ENCODE measurements around the gene ABCD3. TPM values are rescaled to one million over a fixed set of nuclear protein-coding genes. Genes with fewer than 3 reads are reported as not detected.
A peak's percentile ranks its signal among the peaks of the same experiment; 100 is the strongest.

ABCD3 gene
- total and polyA plus RNA-seq, 8 donors = 42.7 to 66.1 (median 49.3) TPM

DNA sequence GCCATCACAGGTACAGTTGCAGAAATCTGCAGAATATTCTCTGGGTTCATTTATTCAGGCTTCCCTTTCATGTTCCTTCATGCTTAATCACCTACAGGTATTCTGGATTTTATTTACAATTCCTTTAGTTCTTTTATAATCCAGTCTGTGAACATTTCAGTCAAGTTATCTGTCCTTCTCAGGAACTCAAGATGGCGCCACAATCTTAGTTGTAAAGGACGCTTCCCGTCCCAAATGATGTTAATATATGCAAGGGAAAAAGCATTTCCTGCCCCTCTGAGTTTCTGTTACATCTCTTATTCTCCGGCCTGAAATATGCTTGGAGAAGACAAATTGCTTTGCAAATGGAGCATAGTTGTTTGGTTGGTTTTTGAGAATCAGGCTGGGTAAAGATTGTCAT lies 104.1 kb downstream of the ABCD3 start:
- TF ChIP-seq, protein P1, sequence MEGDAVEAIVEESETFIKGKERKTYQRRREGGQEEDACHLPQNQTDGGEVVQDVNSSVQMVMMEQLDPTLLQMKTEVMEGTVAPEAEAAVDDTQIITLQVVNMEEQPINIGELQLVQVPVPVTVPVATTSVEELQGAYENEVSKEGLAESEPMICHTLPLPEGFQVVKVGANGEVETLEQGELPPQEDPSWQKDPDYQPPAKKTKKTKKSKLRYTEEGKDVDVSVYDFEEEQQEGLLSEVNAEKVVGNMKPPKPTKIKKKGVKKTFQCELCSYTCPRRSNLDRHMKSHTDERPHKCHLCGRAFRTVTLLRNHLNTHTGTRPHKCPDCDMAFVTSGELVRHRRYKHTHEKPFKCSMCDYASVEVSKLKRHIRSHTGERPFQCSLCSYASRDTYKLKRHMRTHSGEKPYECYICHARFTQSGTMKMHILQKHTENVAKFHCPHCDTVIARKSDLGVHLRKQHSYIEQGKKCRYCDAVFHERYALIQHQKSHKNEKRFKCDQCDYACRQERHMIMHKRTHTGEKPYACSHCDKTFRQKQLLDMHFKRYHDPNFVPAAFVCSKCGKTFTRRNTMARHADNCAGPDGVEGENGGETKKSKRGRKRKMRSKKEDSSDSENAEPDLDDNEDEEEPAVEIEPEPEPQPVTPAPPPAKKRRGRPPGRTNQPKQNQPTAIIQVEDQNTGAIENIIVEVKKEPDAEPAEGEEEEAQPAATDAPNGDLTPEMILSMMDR (IDR thresholded peaks at IDR 0.05) = peak in 1 of 2 donors; percentile 35
- peak in 1 of 4 donors; percentile 64 for DNase-seq
- Histone ChIP-seq H3K9me3 (no peaks in the 10 kb centered on the region), H3K36me3 (no peaks in the 10 kb centered on the region), H3K27me3 (no peaks in the 10 kb centered on the region), H3K27ac (no peak overlapping the region), H3K4me1 (no peaks in the 10 kb centered on the region), H3K4me3 (no peak overlapping the region)
- ATAC-seq = peak; percentile 75
- intact Hi-C loops (cut with DNase I) = loop anchor here (5.0 to 10.0 kb wide), 2 partner anchors 280 to 282 kb away; no protein-coding TSS in a partner anchor

DNA sequence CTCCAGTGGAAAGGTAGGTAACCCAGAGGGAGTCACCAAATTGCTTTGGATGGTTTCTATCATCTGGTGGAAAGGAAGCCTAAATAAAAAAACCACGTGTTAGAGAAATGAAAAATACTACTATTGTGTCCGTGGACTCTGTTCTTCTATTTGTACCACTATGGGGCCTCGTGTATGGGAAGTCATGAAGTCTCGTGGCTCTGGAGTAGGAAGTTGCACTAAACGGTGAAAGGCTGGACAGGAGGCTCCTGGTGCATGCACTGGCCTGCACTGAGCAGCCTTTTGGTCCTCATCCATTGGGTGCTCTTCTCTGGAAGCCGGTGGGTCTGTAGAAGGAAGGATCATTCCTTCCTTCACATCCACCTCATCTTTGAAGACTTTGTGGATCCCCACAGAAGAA lies 106.3 kb downstream of the ABCD3 start:
- DNase-seq = no peak
- no peaks in the 10 kb centered on the region for H3K9me3 ChIP-seq
- H3K4me3 ChIP-seq = no peak overlapping the region
- intact Hi-C loops (cut with DNase I) = loop anchor here (5.0 to 10.0 kb wide), 2 partner anchors 278 to 280 kb away; no protein-coding TSS in a partner anchor
- peaks cover 0 to 10% of the 10 kb centered on the region in 2 donors for H3K36me3 ChIP-seq
- TF ChIP-seq, protein P1 (IDR thresholded peaks at IDR 0.05) = no peak
- H3K4me1 ChIP-seq = peaks cover 0 to 4% of the 10 kb centered on the region in 2 donors
- no peak overlapping the region for H3K27ac ChIP-seq
- H3K27me3 ChIP-seq = no peaks in the 10 kb centered on the region
- no peak for ATAC-seq

DNA sequence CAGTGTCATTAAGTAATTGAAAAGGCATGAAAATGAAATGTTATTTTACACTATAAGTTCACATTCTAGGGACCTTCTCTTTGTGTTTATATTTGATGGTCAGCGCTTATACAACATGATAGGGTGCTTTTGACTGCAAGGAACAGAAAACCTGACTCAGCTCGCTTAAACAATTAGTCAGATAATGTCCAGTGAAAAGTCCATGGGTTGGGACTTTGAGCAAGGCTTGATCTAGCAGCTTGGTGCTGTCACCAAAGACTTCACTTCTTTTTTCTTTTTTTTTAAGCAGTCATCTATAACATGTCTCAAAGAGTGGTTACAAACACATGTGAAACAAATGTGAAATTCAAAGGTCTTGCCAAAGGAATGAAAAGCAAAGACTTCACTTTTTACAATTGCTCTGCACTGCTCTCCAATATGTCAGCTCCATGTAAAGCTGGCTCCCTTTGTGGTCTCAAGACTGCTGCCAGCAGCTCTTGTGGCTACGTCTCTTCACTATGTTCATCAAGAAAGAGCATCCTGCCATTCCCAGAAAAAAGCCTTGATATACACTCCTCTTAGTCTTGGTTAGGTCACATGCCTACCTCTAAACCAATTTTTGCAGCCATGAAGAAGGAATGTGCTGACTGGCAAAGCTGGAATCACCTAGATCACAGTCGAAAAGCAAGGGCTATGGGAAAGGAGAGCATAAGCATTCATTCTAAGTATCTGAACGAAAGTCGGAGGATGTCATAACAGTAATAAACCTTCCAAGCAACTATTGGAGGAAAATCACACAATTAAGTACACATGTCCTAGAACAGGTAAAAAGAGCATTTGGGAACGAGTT lies 108.2 kb downstream of the ABCD3 start:
- no peak for DNase-seq
- Histone ChIP-seq H3K27me3 (no peaks in the 10 kb centered on the region), H3K36me3 (peaks cover 0 to 26% of the 10 kb centered on the region in 2 donors), H3K27ac (no peak overlapping the region), H3K9me3 (no peaks in the 10 kb centered on the region), H3K4me3 (no peak overlapping the region), H3K4me1 (peaks cover 0 to 4% of the 10 kb centered on the region in 2 donors)
- intact Hi-C loops (cut with DNase I) = loop anchor here in 1 of 2 donors (10.0 kb wide), 1 partner anchor 278 kb away; no protein-coding TSS in a partner anchor
- TF ChIP-seq, protein P1 (IDR thresholded peaks at IDR 0.05) = no peak
- no peak for ATAC-seq

DNA sequence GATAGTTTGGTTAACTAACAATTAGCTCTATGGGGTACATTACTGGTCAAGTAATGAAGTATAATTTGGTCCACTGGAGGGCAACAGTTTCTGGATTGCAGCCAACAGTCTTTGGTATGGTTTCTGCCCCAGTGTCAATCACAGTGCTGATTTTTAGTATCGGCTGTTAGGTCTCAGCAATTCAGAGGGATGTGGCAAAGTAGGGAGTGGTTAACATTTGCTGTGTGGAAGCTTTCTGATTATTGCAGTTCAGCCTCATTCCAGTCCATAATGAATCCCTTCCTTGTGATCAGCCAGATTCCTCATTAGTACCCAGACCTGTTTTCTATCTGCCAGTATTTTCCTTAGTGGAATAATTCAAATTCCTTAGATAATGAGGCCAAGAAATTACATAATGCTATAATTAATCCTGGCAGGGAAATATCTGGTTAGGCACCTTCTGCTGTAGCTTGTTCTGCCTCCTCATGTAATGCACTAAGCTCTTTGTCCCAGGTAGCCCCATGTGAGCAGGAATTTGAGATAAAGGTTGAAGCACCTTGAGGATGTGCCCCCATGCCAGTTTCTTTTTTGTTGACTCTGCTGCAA lies 109.3 kb downstream of the ABCD3 start:
- DNase-seq = no peak
- peak; percentile 58 for ATAC-seq
- TF ChIP-seq, protein P1 (IDR thresholded peaks at IDR 0.05) = no peak
- no peaks in the 10 kb centered on the region for H3K9me3 ChIP-seq
- no peaks in the 10 kb centered on the region for H3K27me3 ChIP-seq
- intact Hi-C loops (cut with DNase I) = loop anchor here in 1 of 2 donors (10.0 kb wide), 1 partner anchor 277 kb away; no protein-coding TSS in a partner anchor
- no peak overlapping the region for H3K4me3 ChIP-seq
- H3K27ac ChIP-seq = no peak overlapping the region
- H3K4me1 ChIP-seq = peaks cover 0 to 4% of the 10 kb centered on the region in 2 donors
- peaks cover 0 to 37% of the 10 kb centered on the region in 2 donors for H3K36me3 ChIP-seq

DNA sequence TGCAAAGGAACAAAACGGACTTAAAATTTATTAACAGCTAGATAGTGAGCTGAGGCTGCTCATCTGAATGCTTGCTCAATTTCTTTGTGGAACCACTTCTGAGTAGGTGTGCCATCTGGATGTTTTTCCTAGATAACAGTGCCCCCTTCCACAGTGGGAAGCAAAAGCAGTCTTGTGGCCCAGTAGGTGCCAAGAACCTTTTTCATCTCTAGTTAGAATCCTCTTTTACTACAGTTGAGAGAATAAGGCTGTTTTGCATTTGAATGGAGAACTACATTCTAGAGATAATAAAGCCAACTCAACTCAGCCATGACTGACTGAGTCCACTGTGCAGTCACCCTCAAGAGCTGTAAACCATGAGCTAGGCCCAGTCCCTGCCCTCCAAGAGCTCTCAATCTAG lies 110.1 kb downstream of the ABCD3 start:
- no peak overlapping the region for H3K4me3 ChIP-seq
- peak; percentile 10 for ATAC-seq
- DNase-seq = no peak

More for the DNA sequence above, 110.1 kb downstream of the ABCD3 start:
- peaks cover 0 to 45% of the 10 kb centered on the region in 2 donors for H3K36me3 ChIP-seq
- intact Hi-C loops (cut with DNase I) = loop anchor here in 1 of 2 donors (10.0 kb wide), 1 partner anchor 277 kb away; no protein-coding TSS in a partner anchor
- no peak overlapping the region for H3K27ac ChIP-seq
- H3K9me3 ChIP-seq = no peaks in the 10 kb centered on the region
- peaks cover 0 to 4% of the 10 kb centered on the region in 2 donors for H3K4me1 ChIP-seq
- no peaks in the 10 kb centered on the region for H3K27me3 ChIP-seq
- TF ChIP-seq, protein P1 (IDR thresholded peaks at IDR 0.05) = no peak
